ENCODE data around the gene ST7. TPM values are rescaled to one million over a fixed set of nuclear protein-coding genes. Genes with fewer than 3 reads are reported as not detected.

ST7 gene
- total RNA-seq, 1 experiment from 2014 or later: 12.4 TPM

DNA sequence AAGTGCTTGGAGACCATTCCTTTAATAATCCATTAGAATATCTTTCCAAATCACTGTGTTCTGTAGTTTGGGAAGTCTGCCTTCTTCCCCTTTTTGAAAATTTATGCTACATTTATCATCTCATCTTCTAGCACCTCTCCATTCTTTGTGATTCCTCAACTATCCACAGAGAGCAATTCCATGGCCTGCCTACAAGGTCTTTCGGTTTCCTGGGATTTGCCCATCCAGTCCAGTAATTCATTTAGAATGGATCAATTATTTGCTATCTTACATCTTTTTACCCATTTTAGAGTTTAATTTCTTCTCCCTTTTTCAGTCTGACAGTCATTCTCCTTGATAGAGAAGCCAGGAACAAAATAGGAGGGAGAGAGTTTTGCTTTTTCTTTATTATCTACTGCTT lies 179.8 kb downstream of the ST7 start:
- POLR2A ChIA-PET: no interaction called here
- peaks cover 15% of the 10 kb centered on the region for H3K4me1 Mint-ChIP-seq

GRCh38 chr7:117134411-117134810 lies 181.1 kb downstream of the ST7 start:
- Mint-ChIP-seq H3K9me3 (no peaks in the 10 kb centered on the region), H3K36me3 (no peaks in the 10 kb centered on the region; the same call in 1 of the 2 replicates), H3K27ac (no peak overlapping the region), H3K27me3 (ENCODE audit: low read depth) (no peaks in the 10 kb centered on the region), H3K4me1 (peaks cover 26% of the 10 kb centered on the region), H3K4me3 (no peak overlapping the region)
- no peak for ATAC-seq
- CTCF ChIA-PET: interaction anchor here (2.1 kb wide), 1 partner anchor 8 kb away, joined by 9 read pairs; no protein-coding TSS in a partner anchor
- DNase-seq (ENCODE audit: low spot score): no peak
- POLR2A ChIA-PET: no interaction called here
- no peak for TF ChIP-seq ZNF425 (CRISPR knock-in tag; conservative IDR thresholded peaks at IDR 0.05)
- TF ChIP-seq OVOL2 (CRISPR knock-in tag; IDR thresholded peaks at IDR 0.05; ENCODE audit: borderline replicate concordance): no peak
- TF ChIP-seq CREM (CRISPR knock-in tag; IDR thresholded peaks at IDR 0.05): no peak
- no peak for TF ChIP-seq ZNF263 (CRISPR knock-in tag; IDR thresholded peaks at IDR 0.05; ENCODE audit: low read depth)
- TF ChIP-seq TEAD1 (CRISPR knock-in tag; IDR thresholded peaks at IDR 0.05): no peak
- no peak for TF ChIP-seq SMAD4 (CRISPR knock-in tag; IDR thresholded peaks at IDR 0.05)
- TF ChIP-seq MYBL2 (CRISPR knock-in tag; IDR thresholded peaks at IDR 0.05): no peak
- no peak for TF ChIP-seq FOXK1 (CRISPR knock-in tag; IDR thresholded peaks at IDR 0.05)
- TF ChIP-seq ARID4B (CRISPR knock-in tag; IDR thresholded peaks at IDR 0.05; ENCODE audit: borderline replicate concordance): no peak
- no peak for TF ChIP-seq ZSCAN18 (CRISPR knock-in tag; IDR thresholded peaks at IDR 0.05)
- TF ChIP-seq, protein P1, sequence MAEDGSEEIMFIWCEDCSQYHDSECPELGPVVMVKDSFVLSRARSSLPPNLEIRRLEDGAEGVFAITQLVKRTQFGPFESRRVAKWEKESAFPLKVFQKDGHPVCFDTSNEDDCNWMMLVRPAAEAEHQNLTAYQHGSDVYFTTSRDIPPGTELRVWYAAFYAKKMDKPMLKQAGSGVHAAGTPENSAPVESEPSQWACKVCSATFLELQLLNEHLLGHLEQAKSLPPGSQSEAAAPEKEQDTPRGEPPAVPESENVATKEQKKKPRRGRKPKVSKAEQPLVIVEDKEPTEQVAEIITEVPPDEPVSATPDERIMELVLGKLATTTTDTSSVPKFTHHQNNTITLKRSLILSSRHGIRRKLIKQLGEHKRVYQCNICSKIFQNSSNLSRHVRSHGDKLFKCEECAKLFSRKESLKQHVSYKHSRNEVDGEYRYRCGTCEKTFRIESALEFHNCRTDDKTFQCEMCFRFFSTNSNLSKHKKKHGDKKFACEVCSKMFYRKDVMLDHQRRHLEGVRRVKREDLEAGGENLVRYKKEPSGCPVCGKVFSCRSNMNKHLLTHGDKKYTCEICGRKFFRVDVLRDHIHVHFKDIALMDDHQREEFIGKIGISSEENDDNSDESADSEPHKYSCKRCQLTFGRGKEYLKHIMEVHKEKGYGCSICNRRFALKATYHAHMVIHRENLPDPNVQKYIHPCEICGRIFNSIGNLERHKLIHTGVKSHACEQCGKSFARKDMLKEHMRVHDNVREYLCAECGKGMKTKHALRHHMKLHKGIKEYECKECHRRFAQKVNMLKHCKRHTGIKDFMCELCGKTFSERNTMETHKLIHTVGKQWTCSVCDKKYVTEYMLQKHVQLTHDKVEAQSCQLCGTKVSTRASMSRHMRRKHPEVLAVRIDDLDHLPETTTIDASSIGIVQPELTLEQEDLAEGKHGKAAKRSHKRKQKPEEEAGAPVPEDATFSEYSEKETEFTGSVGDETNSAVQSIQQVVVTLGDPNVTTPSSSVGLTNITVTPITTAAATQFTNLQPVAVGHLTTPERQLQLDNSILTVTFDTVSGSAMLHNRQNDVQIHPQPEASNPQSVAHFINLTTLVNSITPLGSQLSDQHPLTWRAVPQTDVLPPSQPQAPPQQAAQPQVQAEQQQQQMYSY (CRISPR knock-in tag; IDR thresholded peaks at IDR 0.05): no peak
- TF ChIP-seq ZNF317 (CRISPR knock-in tag; IDR thresholded peaks at IDR 0.05; ENCODE audit: borderline replicate concordance, low read depth): no peak

More for the DNA sequence above, 179.8 kb downstream of the ST7 start:
- no peak for ATAC-seq
- no peaks in the 10 kb centered on the region for H3K9me3 Mint-ChIP-seq
- no peak for DNase-seq (ENCODE audit: low spot score)
- H3K27ac Mint-ChIP-seq: no peak overlapping the region
- no peak overlapping the region for H3K4me3 Mint-ChIP-seq
- no peaks in the 10 kb centered on the region; the same call in 1 of the 2 replicates for H3K36me3 Mint-ChIP-seq
- CTCF ChIA-PET: no interaction called here
- no peaks in the 10 kb centered on the region for H3K27me3 Mint-ChIP-seq (ENCODE audit: low read depth)
- TF ChIP-seq JUN (CRISPR knock-in tag; IDR thresholded peaks at IDR 0.05): no peak
- no peak for TF ChIP-seq MLX (CRISPR knock-in tag; IDR thresholded peaks at IDR 0.05)
- TF ChIP-seq MYBL2 (CRISPR knock-in tag; IDR thresholded peaks at IDR 0.05): no peak
- no peak for TF ChIP-seq ZSCAN18 (CRISPR knock-in tag; IDR thresholded peaks at IDR 0.05)
- TF ChIP-seq ZBTB21 (CRISPR knock-in tag; IDR thresholded peaks at IDR 0.05; ENCODE audit: borderline replicate concordance): no peak
- no peak for TF ChIP-seq JAZF1 (CRISPR knock-in tag; IDR thresholded peaks at IDR 0.05)
- TF ChIP-seq FOXP1 (CRISPR knock-in tag; IDR thresholded peaks at IDR 0.05; ENCODE audit: borderline replicate concordance): no peak
- no peak for TF ChIP-seq GABPB1 (CRISPR knock-in tag; IDR thresholded peaks at IDR 0.05)
- TF ChIP-seq RELA (CRISPR knock-in tag; IDR thresholded peaks at IDR 0.05; ENCODE audit: borderline replicate concordance): no peak
- TF ChIP-seq ZNF423 (CRISPR knock-in tag; IDR thresholded peaks at IDR 0.05): no peak
- TF ChIP-seq, protein P2, sequence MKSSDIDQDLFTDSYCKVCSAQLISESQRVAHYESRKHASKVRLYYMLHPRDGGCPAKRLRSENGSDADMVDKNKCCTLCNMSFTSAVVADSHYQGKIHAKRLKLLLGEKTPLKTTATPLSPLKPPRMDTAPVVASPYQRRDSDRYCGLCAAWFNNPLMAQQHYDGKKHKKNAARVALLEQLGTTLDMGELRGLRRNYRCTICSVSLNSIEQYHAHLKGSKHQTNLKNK (CRISPR knock-in tag; IDR thresholded peaks at IDR 0.05): no peak
- no peak for TF ChIP-seq ZNF263 (CRISPR knock-in tag; IDR thresholded peaks at IDR 0.05; ENCODE audit: low read depth)
- no peak for TF ChIP-seq KAT7 (CRISPR knock-in tag; IDR thresholded peaks at IDR 0.05; ENCODE audit: borderline replicate concordance)
- TF ChIP-seq SMAD4 (CRISPR knock-in tag; IDR thresholded peaks at IDR 0.05): no peak

All from WTC11 (cell line).